GM12878 (cell line): Measurements from ENCODE around the gene ARHGAP9. TPM values are rescaled to one million over a fixed set of nuclear protein-coding genes. Genes with fewer than 3 reads are reported as not detected.

Source experiments
- CREB1 ChIP-seq: IDR thresholded peaks from 2 replicates; pipeline ENCODE4 v1.6.1; 2012; ENCODE audit warnings: low read depth, mild to moderate bottlenecking, inconsistent platforms
- DPF2 ChIP-seq: fragments of 450-650 bp; IDR thresholded peaks from 2 replicates; pipeline ENCODE4 v1.6.1; 2017; ENCODE audit warnings: mild to moderate bottlenecking
- EP300 ChIP-seq, 2 experiments: fragments of 150-350 bp in 1 of 2; IDR thresholded peaks; 2 replicates each; pipeline ENCODE4 v1.6.1; 2011 to 2012; ENCODE audit warnings: low read depth in 2 of 2, low read length in 2 of 2, borderline replicate concordance in 1 of 2, improper control_type of control experiment in 1 of 2, inconsistent platforms in 1 of 2; ENCODE audit not compliant: control insufficient read depth in 1 of 2
- GATAD2B ChIP-seq: fragments of 450-650 bp; conservative IDR thresholded peaks from 2 replicates; pipeline ENCODE4 v1.6.1; 2017; ENCODE audit warnings: low read depth, mild to moderate bottlenecking, moderate library complexity
- HSF1 ChIP-seq: fragments of 150-350 bp; IDR thresholded peaks from 2 replicates; pipeline ENCODE4 v1.6.1; 2014; ENCODE audit warnings: mild to moderate bottlenecking, low read depth, low read length
- MAX ChIP-seq: IDR thresholded peaks from 2 replicates; pipeline ENCODE4 v1.6.1; 2012; ENCODE audit warnings: low read depth, low read length, improper control_type of control experiment
- NR2C1 ChIP-seq: fragments of 450-650 bp; IDR thresholded peaks from 2 replicates; pipeline ENCODE4 v1.6.1; 2017; ENCODE audit warnings: antibody characterized with exemption, mild to moderate bottlenecking, moderate library complexity
- RFX5 ChIP-seq: IDR thresholded peaks from 2 replicates; pipeline ENCODE4 v1.6.1; 2011; ENCODE audit warnings: low read depth, low read length, improper control_type of control experiment
- SMC3 ChIP-seq: IDR thresholded peaks from 2 replicates; pipeline ENCODE4 v1.6.1; 2011; ENCODE audit warnings: low read length, improper control_type of control experiment, borderline replicate concordance
- TAF1 ChIP-seq: IDR thresholded peaks from 2 replicates; pipeline ENCODE4 v1.6.1; 2011; ENCODE audit warnings: mild to moderate bottlenecking, low read depth, low read length, borderline replicate concordance
- YY1 ChIP-seq: IDR thresholded peaks from 2 replicates; pipeline ENCODE4 v1.6.1; 2011; ENCODE audit warnings: low read depth, mild to moderate bottlenecking, low read length
- ZNF622 ChIP-seq: fragments of 450-650 bp; IDR thresholded peaks from 2 replicates; pipeline ENCODE4 v1.6.1; 2017; ENCODE audit warnings: mild to moderate bottlenecking, inconsistent platforms
- polyA plus RNA-seq, 11 experiments: library from polyadenylated mRNA; depleted of rRNA in 4 of 11; unstranded in 6 of 11; stranded (reverse) in 5 of 11; fragments of >200 nt; fragmentation: Nextera tagmentation in 4 of 11; fragmentation: Illumina TruSeq in 1 of 11; extraction: Ambion mirVana in 4 of 11; extraction: Trizol in 1 of 11; gene quantifications; 1 replicate in 1 of 11; 2 replicates in 10 of 11; pipeline versions ENCODE4 v1.2.1 to v1.2.3, GENCODE V29; 2011 to 2016; ENCODE audit warnings: inconsistent platforms in 2 of 11, missing spikeins in 2 of 11, low read depth in 1 of 11
- total RNA-seq, 4 experiments: library from RNA; depleted of rRNA in 3 of 4; stranded (reverse); fragments of >200 nt in 3 of 4; fragmentation: Illumina TruSeq in 1 of 4; extraction: Trizol in 1 of 4; gene quantifications; 2 replicates each; pipeline versions ENCODE4 v1.2.1 to v1.2.3, GENCODE V29; 2013 to 2021
- TF ChIP-seq, protein P1 (sequence below): fragments of 450-650 bp; IDR thresholded peaks from 2 replicates; pipeline ENCODE4 v1.6.1; 2017; ENCODE audit warnings: mild to moderate bottlenecking, low read depth, inconsistent platforms; ENCODE audit not compliant: poor library complexity, severe bottlenecking
- TF ChIP-seq, protein P2 (sequence below): IDR thresholded peaks from 2 replicates; pipeline ENCODE4 v1.6.1; 2011; ENCODE audit warnings: borderline replicate concordance, low read depth, mild to moderate bottlenecking, moderate library complexity, mixed read lengths, low read length; ENCODE audit not compliant: insufficient read depth; ENCODE audit errors: extremely low read length
- TF ChIP-seq, protein P3 (sequence below): fragments of 450-650 bp; IDR thresholded peaks from 2 replicates; pipeline ENCODE4 v1.6.1; 2017; ENCODE audit warnings: low read depth, mild to moderate bottlenecking, moderate library complexity
- TF ChIP-seq, protein P4 (sequence below): IDR thresholded peaks from 2 replicates; pipeline ENCODE4 v1.6.1; 2012; ENCODE audit warnings: improper control_type of control experiment, low read depth, low read length; ENCODE audit not compliant: insufficient replicate concordance

ARHGAP9 gene
- total and polyA plus RNA-seq, 10 of the 15 experiments (the other 5 are each of a cell fraction or from before 2014, with no cell fraction given), result 19.5 to 102 (median 76.8) TPM

DNA sequence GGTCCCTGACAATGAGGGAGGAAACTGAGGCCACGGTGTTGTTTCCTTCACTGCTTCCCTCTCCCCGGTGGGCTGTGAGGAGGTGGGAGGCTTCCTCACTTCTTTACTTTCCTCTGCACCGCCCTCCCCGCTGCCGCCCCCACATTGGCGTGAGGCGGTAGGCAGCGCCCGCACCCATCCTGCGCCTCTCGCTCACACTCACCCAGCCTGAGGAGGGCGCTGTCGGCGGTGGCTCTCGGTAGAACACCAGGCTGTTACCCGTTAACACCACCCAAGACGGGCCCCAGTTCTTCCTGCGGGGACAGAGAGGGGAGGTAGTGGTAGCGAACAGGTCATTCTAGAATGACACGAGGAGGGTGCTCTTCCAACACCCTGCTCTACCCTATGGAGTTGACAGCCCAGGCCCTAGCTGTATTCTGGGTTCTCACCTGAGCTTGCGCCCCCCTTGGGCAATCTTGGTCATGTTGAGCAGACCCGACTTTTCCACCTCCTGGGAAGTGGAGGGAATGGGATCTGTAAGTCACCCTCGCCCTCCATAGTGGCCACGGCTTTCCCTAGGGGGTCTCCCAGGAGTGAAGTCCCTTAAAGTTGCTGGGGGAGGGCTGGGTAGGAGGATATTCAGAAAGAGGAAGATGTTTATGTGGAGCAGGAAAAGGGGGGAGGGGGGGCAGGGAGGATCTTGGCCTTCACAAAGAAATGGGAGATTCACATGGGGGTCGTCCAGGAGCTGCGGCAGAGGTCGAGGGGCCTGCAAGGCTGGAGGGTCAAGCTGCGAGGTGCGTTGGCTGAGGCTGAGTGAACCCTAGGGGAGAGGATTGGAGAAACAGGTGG is 3.3 kb downstream of the ARHGAP9 start (continued):
- TF ChIP-seq NR2C1 (no peak), TAF1 (0 out of 2 replicates have a peak, but pooled peaks have one; percentile 24), SMC3 (peak; percentile 6; the same call in 1 of the 2 replicates), YY1 (0 out of 2 replicates have a peak, but pooled peaks have one; percentile 10), EP300 (IDR thresholded peaks at IDR 0.05; ENCODE audit: borderline replicate concordance in 1 of 2, control insufficient read depth in 1 of 2, low read depth in 2 of 2, low read length in 2 of 2) (no peak), MAX (0 out of 2 replicates have a peak, but pooled peaks have one; percentile 9), DPF2 (peak; percentile 60; the same call in 1 of the 2 replicates), CREB1 (0 out of 2 replicates have a peak, but pooled peaks have one; percentile 52), GATAD2B (peak; percentile 53; the same call in 1 of the 2 replicates), HSF1 (no peak), ZNF622 (no peak), RFX5 (no peak)
- TF ChIP-seq, protein P1, sequence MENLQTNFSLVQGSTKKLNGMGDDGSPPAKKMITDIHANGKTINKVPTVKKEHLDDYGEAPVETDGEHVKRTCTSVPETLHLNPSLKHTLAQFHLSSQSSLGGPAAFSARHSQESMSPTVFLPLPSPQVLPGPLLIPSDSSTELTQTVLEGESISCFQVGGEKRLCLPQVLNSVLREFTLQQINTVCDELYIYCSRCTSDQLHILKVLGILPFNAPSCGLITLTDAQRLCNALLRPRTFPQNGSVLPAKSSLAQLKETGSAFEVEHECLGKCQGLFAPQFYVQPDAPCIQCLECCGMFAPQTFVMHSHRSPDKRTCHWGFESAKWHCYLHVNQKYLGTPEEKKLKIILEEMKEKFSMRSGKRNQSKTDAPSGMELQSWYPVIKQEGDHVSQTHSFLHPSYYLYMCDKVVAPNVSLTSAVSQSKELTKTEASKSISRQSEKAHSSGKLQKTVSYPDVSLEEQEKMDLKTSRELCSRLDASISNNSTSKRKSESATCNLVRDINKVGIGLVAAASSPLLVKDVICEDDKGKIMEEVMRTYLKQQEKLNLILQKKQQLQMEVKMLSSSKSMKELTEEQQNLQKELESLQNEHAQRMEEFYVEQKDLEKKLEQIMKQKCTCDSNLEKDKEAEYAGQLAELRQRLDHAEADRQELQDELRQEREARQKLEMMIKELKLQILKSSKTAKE, result no peak
- TF ChIP-seq, protein P2, sequence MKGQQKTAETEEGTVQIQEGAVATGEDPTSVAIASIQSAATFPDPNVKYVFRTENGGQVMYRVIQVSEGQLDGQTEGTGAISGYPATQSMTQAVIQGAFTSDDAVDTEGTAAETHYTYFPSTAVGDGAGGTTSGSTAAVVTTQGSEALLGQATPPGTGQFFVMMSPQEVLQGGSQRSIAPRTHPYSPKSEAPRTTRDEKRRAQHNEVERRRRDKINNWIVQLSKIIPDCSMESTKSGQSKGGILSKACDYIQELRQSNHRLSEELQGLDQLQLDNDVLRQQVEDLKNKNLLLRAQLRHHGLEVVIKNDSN, result no peak
- TF ChIP-seq, protein P3, sequence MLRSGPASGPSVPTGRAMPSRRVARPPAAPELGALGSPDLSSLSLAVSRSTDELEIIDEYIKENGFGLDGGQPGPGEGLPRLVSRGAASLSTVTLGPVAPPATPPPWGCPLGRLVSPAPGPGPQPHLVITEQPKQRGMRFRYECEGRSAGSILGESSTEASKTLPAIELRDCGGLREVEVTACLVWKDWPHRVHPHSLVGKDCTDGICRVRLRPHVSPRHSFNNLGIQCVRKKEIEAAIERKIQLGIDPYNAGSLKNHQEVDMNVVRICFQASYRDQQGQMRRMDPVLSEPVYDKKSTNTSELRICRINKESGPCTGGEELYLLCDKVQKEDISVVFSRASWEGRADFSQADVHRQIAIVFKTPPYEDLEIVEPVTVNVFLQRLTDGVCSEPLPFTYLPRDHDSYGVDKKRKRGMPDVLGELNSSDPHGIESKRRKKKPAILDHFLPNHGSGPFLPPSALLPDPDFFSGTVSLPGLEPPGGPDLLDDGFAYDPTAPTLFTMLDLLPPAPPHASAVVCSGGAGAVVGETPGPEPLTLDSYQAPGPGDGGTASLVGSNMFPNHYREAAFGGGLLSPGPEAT, result peak; percentile 34; the same call in 1 of the 2 replicates
- TF ChIP-seq, protein P4, sequence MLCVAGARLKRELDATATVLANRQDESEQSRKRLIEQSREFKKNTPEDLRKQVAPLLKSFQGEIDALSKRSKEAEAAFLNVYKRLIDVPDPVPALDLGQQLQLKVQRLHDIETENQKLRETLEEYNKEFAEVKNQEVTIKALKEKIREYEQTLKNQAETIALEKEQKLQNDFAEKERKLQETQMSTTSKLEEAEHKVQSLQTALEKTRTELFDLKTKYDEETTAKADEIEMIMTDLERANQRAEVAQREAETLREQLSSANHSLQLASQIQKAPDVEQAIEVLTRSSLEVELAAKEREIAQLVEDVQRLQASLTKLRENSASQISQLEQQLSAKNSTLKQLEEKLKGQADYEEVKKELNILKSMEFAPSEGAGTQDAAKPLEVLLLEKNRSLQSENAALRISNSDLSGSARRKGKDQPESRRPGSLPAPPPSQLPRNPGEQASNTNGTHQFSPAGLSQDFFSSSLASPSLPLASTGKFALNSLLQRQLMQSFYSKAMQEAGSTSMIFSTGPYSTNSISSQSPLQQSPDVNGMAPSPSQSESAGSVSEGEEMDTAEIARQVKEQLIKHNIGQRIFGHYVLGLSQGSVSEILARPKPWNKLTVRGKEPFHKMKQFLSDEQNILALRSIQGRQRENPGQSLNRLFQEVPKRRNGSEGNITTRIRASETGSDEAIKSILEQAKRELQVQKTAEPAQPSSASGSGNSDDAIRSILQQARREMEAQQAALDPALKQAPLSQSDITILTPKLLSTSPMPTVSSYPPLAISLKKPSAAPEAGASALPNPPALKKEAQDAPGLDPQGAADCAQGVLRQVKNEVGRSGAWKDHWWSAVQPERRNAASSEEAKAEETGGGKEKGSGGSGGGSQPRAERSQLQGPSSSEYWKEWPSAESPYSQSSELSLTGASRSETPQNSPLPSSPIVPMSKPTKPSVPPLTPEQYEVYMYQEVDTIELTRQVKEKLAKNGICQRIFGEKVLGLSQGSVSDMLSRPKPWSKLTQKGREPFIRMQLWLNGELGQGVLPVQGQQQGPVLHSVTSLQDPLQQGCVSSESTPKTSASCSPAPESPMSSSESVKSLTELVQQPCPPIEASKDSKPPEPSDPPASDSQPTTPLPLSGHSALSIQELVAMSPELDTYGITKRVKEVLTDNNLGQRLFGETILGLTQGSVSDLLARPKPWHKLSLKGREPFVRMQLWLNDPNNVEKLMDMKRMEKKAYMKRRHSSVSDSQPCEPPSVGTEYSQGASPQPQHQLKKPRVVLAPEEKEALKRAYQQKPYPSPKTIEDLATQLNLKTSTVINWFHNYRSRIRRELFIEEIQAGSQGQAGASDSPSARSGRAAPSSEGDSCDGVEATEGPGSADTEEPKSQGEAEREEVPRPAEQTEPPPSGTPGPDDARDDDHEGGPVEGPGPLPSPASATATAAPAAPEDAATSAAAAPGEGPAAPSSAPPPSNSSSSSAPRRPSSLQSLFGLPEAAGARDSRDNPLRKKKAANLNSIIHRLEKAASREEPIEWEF, result no peak
